Liver (tissue), 9 donors: Measurements from ENCODE around the gene ERC2. TPM values are rescaled to one million over a fixed set of nuclear protein-coding genes. Genes with fewer than 3 reads are reported as not detected.

Experiments used
- DNase-seq: peaks from one replicate; pipeline ENCODE4 v3.0.0-alpha.2; 2017; ENCODE audit warnings: low spot score
- H3K27ac ChIP-seq, 2 donors: one replicate each; pipeline ENCODE4 v1.7.0; 2013; ENCODE audit warnings: inconsistent platforms in 2 of 2, low read length in 2 of 2, control low read depth in 1 of 2, low read depth in 1 of 2, mild to moderate bottlenecking in 1 of 2
- H3K27me3 ChIP-seq, 4 donors: one replicate each; pipeline versions ENCODE4 v1.6.1 to v1.7.0; 2013; ENCODE audit warnings: low read length in 3 of 4, inconsistent platforms in 1 of 4, mild to moderate bottlenecking in 1 of 4, moderate library complexity in 1 of 4; ENCODE audit not compliant: control insufficient read depth in 4 of 4, insufficient read depth in 4 of 4
- H3K36me3 ChIP-seq, 4 donors: one replicate each; pipeline versions ENCODE4 v1.6.1 to v1.7.0; 2013; ENCODE audit warnings: low read length in 3 of 4, mild to moderate bottlenecking in 3 of 4, low read depth in 1 of 4, moderate library complexity in 1 of 4; ENCODE audit not compliant: control insufficient read depth in 4 of 4, insufficient read depth in 3 of 4
- H3K4me1 ChIP-seq, 4 donors: one replicate each; pipeline versions ENCODE4 v1.6.1 to v1.7.0; 2013; ENCODE audit warnings: low read length in 3 of 4, mild to moderate bottlenecking in 3 of 4, moderate library complexity in 1 of 4; ENCODE audit not compliant: control insufficient read depth in 4 of 4, insufficient read depth in 4 of 4
- H3K4me3 ChIP-seq, 3 donors: one replicate each; pipeline versions ENCODE4 v1.6.1 to v1.7.0; 2013; ENCODE audit warnings: low read length in 3 of 3, control low read depth in 1 of 3, low read depth in 1 of 3, mild to moderate bottlenecking in 1 of 3
- H3K9ac ChIP-seq, 2 donors: one replicate each; pipeline ENCODE4 v1.7.0; 2013; ENCODE audit warnings: low read length in 2 of 2, mild to moderate bottlenecking in 2 of 2, moderate library complexity in 2 of 2, control low read depth in 1 of 2, low read depth in 1 of 2
- H3K9me3 ChIP-seq, 4 donors: one replicate each; pipeline versions ENCODE4 v1.6.1 to v1.7.0; 2013; ENCODE audit warnings: low read length in 3 of 4; ENCODE audit not compliant: control insufficient read depth in 4 of 4
- EGR1 ChIP-seq, 2 donors: IDR thresholded peaks; 2 replicates each; pipeline ENCODE4 v1.6.1; 2016 to 2018; ENCODE audit warnings: antibody characterized with exemption in 2 of 2, low read depth in 2 of 2
- FOXA1 ChIP-seq: IDR thresholded peaks from 2 replicates; pipeline ENCODE4 v1.6.1; 2016; ENCODE audit warnings: antibody characterized with exemption
- FOXA2 ChIP-seq: IDR thresholded peaks from 2 replicates; pipeline ENCODE4 v1.6.1; 2016; ENCODE audit warnings: antibody characterized with exemption
- GABPA ChIP-seq, 2 donors: IDR thresholded peaks in 1 of 2; conservative IDR thresholded peaks in 1 of 2; 2 replicates each; pipeline ENCODE4 v1.6.1; 2016; ENCODE audit warnings: antibody characterized with exemption in 2 of 2, mild to moderate bottlenecking in 1 of 2, moderate library complexity in 1 of 2
- HNF4A ChIP-seq, 2 donors: conservative IDR thresholded peaks; 2 replicates each; pipeline ENCODE4 v1.6.1; 2016; ENCODE audit warnings: antibody characterized with exemption in 2 of 2, mild to moderate bottlenecking in 2 of 2
- HNF4G ChIP-seq: IDR thresholded peaks from 2 replicates; pipeline ENCODE4 v1.6.1; 2016; ENCODE audit warnings: antibody characterized with exemption
- JUND ChIP-seq, 2 donors: IDR thresholded peaks; 2 replicates each; pipeline ENCODE4 v1.6.1; 2016; ENCODE audit warnings: antibody characterized with exemption in 2 of 2
- NR2F2 ChIP-seq: IDR thresholded peaks from 2 replicates; pipeline ENCODE4 v1.6.1; 2016; ENCODE audit warnings: antibody characterized with exemption
- RAD21 ChIP-seq, 2 donors: IDR thresholded peaks; 2 replicates each; pipeline ENCODE4 v1.6.1; 2016; ENCODE audit warnings: antibody characterized with exemption in 2 of 2, mild to moderate bottlenecking in 2 of 2
- RXRA ChIP-seq, 2 donors: IDR thresholded peaks; 2 replicates each; pipeline ENCODE4 v1.6.1; 2017 to 2018; ENCODE audit warnings: antibody characterized with exemption in 2 of 2, mild to moderate bottlenecking in 1 of 2
- SP1 ChIP-seq: IDR thresholded peaks from 2 replicates; pipeline ENCODE4 v1.6.1; 2018; ENCODE audit warnings: antibody characterized with exemption, mild to moderate bottlenecking
- TAF1 ChIP-seq: conservative IDR thresholded peaks from 2 replicates; pipeline ENCODE4 v1.6.1; 2016; ENCODE audit warnings: antibody characterized with exemption, mild to moderate bottlenecking
- YY1 ChIP-seq: IDR thresholded peaks from 2 replicates; pipeline ENCODE4 v1.6.1; 2016; ENCODE audit warnings: antibody characterized with exemption, mild to moderate bottlenecking
- WGBS: extraction: QIAGEN DNeasy Blood & Tissue Kit; methylation state at CpG from one replicate; pipeline ENCODE4 v1.1.7; 2013; 5-methylcytosine and 5-hydroxymethylcytosine counted together
- polyA plus RNA-seq, 2 donors: library from polyadenylated mRNA; stranded (reverse) in 1 of 2; unstranded in 1 of 2; fragments of 200-250 nt in 1 of 2; fragments of >200 nt in 1 of 2; fragmentation: Nextera tagmentation in 1 of 2; extraction: Ambion mirVana in 1 of 2; gene quantifications; one replicate each; pipeline versions ENCODE4 v1.2.1 to v1.2.3, GENCODE V29; 2013 to 2015
- total RNA-seq, 2 donors: library from RNA; depleted of rRNA; stranded (reverse); fragments of >200 nt; gene quantifications; one replicate each; pipeline ENCODE4 v1.2.3, GENCODE V29; 2014
- TF ChIP-seq, protein P1 (sequence below): IDR thresholded peaks from 2 replicates; pipeline ENCODE4 v1.6.1; 2016; ENCODE audit warnings: antibody characterized with exemption, mild to moderate bottlenecking
- TF ChIP-seq, protein P2 (sequence below): IDR thresholded peaks from 2 replicates; pipeline ENCODE4 v1.6.1; 2016; ENCODE audit warnings: antibody characterized with exemption
- TF ChIP-seq, protein P3 (sequence below): fragments of 150-350 bp; IDR thresholded peaks from 2 replicates; pipeline ENCODE4 v1.5.1; 2017; ENCODE audit warnings: improper control_type of control experiment, low read depth, low read length; ENCODE audit not compliant: missing input control
- TF ChIP-seq, protein P4 (sequence below): IDR thresholded peaks from 2 replicates; pipeline ENCODE4 v1.6.1; 2016; ENCODE audit warnings: antibody characterized with exemption
- TF ChIP-seq, protein P5 (sequence below): IDR thresholded peaks from 2 replicates; pipeline ENCODE4 v1.6.1; 2016; ENCODE audit warnings: antibody characterized with exemption
- donor health status: healthy.
- donor health status: healthy.
- donor health status: healthy.
- donor health status: healthy.
- donor health status: healthy.

Gene ERC2
- total and polyA plus RNA-seq, 4 donors, result 0.14 to 0.25 TPM; not detected in 2

DNA sequence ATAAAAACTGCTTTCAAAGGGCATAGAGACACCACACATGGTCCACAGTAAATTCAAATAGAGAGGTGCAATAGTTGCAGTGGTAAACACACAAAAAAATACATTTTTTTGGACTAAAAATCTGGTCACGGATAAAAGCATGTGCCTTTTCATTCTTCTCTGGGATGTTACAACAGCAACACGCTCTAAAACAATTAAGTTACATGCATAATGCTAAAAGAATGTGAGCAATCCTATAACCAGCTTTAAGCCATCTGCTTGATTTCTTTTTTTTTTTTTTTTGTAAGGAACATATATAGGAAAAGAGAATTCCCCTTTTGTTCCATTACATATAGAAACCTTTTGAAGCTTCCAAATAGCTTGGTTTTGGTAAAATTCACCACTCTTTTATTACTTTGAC is 1001.2 kb downstream of the ERC2 start:
- no peaks in the 10 kb centered on the region for H3K4me1 ChIP-seq
- peaks cover 0 to 4% (median 3%) of the 10 kb centered on the region in 4 donors for H3K36me3 ChIP-seq
- H3K4me3 ChIP-seq, result no peak overlapping the region
- H3K9me3 ChIP-seq, result no peaks in the 10 kb centered on the region
- no peak for DNase-seq
- TF ChIP-seq, protein P1, sequence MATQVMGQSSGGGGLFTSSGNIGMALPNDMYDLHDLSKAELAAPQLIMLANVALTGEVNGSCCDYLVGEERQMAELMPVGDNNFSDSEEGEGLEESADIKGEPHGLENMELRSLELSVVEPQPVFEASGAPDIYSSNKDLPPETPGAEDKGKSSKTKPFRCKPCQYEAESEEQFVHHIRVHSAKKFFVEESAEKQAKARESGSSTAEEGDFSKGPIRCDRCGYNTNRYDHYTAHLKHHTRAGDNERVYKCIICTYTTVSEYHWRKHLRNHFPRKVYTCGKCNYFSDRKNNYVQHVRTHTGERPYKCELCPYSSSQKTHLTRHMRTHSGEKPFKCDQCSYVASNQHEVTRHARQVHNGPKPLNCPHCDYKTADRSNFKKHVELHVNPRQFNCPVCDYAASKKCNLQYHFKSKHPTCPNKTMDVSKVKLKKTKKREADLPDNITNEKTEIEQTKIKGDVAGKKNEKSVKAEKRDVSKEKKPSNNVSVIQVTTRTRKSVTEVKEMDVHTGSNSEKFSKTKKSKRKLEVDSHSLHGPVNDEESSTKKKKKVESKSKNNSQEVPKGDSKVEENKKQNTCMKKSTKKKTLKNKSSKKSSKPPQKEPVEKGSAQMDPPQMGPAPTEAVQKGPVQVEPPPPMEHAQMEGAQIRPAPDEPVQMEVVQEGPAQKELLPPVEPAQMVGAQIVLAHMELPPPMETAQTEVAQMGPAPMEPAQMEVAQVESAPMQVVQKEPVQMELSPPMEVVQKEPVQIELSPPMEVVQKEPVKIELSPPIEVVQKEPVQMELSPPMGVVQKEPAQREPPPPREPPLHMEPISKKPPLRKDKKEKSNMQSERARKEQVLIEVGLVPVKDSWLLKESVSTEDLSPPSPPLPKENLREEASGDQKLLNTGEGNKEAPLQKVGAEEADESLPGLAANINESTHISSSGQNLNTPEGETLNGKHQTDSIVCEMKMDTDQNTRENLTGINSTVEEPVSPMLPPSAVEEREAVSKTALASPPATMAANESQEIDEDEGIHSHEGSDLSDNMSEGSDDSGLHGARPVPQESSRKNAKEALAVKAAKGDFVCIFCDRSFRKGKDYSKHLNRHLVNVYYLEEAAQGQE, result no peak
- TF ChIP-seq HNF4A (conservative IDR thresholded peaks at IDR 0.05) (no peak), FOXA2 (no peak), EGR1 (IDR thresholded peaks at IDR 0.05; ENCODE audit: low read depth in 2 of 2) (no peak), SP1 (no peak), RAD21 (IDR thresholded peaks at IDR 0.05) (no peak), TAF1 (no peak), GABPA (IDR thresholded peaks at IDR 0.05 in 1 of 2, conservative IDR thresholded peaks at IDR 0.05 in 1 of 2) (no peak), YY1 (no peak), RXRA (IDR thresholded peaks at IDR 0.05) (no peak), HNF4G (no peak), FOXA1 (no peak)
- TF ChIP-seq, protein P2, sequence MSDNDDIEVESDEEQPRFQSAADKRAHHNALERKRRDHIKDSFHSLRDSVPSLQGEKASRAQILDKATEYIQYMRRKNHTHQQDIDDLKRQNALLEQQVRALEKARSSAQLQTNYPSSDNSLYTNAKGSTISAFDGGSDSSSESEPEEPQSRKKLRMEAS, result no peak
- TF ChIP-seq, protein P3, sequence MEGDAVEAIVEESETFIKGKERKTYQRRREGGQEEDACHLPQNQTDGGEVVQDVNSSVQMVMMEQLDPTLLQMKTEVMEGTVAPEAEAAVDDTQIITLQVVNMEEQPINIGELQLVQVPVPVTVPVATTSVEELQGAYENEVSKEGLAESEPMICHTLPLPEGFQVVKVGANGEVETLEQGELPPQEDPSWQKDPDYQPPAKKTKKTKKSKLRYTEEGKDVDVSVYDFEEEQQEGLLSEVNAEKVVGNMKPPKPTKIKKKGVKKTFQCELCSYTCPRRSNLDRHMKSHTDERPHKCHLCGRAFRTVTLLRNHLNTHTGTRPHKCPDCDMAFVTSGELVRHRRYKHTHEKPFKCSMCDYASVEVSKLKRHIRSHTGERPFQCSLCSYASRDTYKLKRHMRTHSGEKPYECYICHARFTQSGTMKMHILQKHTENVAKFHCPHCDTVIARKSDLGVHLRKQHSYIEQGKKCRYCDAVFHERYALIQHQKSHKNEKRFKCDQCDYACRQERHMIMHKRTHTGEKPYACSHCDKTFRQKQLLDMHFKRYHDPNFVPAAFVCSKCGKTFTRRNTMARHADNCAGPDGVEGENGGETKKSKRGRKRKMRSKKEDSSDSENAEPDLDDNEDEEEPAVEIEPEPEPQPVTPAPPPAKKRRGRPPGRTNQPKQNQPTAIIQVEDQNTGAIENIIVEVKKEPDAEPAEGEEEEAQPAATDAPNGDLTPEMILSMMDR, result no peak
- TF ChIP-seq, protein P4, sequence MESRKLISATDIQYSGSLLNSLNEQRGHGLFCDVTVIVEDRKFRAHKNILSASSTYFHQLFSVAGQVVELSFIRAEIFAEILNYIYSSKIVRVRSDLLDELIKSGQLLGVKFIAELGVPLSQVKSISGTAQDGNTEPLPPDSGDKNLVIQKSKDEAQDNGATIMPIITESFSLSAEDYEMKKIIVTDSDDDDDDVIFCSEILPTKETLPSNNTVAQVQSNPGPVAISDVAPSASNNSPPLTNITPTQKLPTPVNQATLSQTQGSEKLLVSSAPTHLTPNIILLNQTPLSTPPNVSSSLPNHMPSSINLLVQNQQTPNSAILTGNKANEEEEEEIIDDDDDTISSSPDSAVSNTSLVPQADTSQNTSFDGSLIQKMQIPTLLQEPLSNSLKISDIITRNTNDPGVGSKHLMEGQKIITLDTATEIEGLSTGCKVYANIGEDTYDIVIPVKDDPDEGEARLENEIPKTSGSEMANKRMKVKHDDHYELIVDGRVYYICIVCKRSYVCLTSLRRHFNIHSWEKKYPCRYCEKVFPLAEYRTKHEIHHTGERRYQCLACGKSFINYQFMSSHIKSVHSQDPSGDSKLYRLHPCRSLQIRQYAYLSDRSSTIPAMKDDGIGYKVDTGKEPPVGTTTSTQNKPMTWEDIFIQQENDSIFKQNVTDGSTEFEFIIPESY, result no peak
- H3K27ac ChIP-seq, result no peak overlapping the region
- WGBS, result 90% methylated on average over 2 of the region's 2 CpGs
- H3K27me3 ChIP-seq, result no peaks in the 10 kb centered on the region
- no peak overlapping the region for H3K9ac ChIP-seq

DNA sequence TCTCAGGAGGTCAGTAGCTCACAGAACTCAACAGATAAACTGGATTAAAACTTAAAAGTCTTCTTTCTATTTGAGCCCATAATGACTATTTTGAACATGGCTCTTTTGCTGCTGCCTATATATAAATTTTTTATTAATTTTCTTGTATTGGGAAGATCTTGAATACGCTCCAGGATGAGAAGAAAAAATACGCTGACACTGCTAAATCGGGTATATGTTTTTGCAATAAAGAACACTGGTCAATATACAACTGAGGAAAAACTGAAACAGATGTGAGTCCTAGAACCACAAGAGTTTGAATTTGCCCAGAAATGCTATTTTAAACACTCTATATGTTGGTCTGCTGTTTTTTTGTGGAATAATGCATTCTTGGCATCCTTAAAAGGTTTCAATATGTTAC is 1001.7 kb downstream of the ERC2 start:
- WGBS, result 93% methylated on average over 3 of the region's 3 CpGs
- H3K9ac ChIP-seq, result no peak overlapping the region
- no peak for DNase-seq
- TF ChIP-seq, protein P2, result no peak
- TF ChIP-seq RXRA (IDR thresholded peaks at IDR 0.05) (no peak), FOXA1 (no peak), FOXA2 (no peak), NR2F2 (no peak), JUND (IDR thresholded peaks at IDR 0.05) (no peak), EGR1 (IDR thresholded peaks at IDR 0.05; ENCODE audit: low read depth in 2 of 2) (no peak), TAF1 (no peak), HNF4A (conservative IDR thresholded peaks at IDR 0.05) (no peak), HNF4G (no peak), YY1 (no peak), SP1 (no peak)
- TF ChIP-seq, protein P3, result no peak
- TF ChIP-seq, protein P4, result no peak
- TF ChIP-seq, protein P5, sequence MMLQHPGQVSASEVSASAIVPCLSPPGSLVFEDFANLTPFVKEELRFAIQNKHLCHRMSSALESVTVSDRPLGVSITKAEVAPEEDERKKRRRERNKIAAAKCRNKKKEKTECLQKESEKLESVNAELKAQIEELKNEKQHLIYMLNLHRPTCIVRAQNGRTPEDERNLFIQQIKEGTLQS, result no peak

More for the DNA sequence above, 1001.7 kb downstream of the ERC2 start:
- Histone ChIP-seq H3K9me3 (no peaks in the 10 kb centered on the region), H3K36me3 (peaks cover 0 to 4% (median 3%) of the 10 kb centered on the region in 4 donors), H3K4me3 (no peak overlapping the region), H3K27me3 (no peaks in the 10 kb centered on the region), H3K4me1 (no peaks in the 10 kb centered on the region), H3K27ac (no peak overlapping the region)
